OCI-LY1 (cell line): ENCODE results near the gene NID1.

Source experiments
- EZH2 ChIP-seq: fragments of 200-600 bp; sonication (generic), shearing (Covaris generic); IDR thresholded peaks from 2 replicates; pipeline ENCODE4 v1.8.0; 2017; ENCODE audit warnings: borderline replicate concordance, mixed run types, mild to moderate bottlenecking, antibody characterized with exemption, low read length, moderate library complexity, mixed read lengths
- TF ChIP-seq, protein P1 (sequence below): fragments of 200-600 bp; sonication (generic), shearing (Covaris generic); IDR thresholded peaks from 2 replicates; pipeline ENCODE4 v1.5.1; 2017; ENCODE audit warnings: mild to moderate bottlenecking, antibody characterized with exemption, low read length, moderate library complexity, mixed read lengths

DNA sequence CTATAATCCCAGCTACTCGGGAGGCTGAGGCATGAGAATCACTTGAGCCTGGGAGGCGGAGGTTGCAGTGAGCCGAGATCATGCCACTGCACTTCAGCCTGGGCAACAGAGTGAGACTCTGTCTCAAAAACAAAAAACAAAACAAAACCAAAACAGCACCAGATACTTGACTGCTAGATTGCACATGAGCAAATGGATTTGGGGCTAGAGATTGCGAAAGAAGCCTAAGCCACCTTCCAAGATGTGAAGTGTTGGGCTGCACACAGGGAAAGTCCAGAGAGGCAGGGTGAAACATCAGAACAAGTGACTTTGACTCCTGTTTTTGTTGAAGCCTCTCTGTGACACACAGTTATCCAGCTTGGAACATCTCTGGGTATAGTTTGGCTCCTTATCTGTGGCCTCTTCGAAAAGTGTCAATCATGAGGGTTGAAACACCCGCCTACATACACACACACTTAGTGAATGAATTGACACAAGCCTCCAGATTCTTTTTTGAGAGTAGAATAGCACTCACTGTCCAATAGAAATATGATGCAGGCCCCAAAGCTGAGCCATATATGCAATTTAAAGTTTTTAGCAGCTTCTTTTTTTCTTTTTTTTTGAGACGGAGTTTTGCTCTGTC lies 43.2 kb upstream of the NID1 start:
- TF ChIP-seq, protein P1, sequence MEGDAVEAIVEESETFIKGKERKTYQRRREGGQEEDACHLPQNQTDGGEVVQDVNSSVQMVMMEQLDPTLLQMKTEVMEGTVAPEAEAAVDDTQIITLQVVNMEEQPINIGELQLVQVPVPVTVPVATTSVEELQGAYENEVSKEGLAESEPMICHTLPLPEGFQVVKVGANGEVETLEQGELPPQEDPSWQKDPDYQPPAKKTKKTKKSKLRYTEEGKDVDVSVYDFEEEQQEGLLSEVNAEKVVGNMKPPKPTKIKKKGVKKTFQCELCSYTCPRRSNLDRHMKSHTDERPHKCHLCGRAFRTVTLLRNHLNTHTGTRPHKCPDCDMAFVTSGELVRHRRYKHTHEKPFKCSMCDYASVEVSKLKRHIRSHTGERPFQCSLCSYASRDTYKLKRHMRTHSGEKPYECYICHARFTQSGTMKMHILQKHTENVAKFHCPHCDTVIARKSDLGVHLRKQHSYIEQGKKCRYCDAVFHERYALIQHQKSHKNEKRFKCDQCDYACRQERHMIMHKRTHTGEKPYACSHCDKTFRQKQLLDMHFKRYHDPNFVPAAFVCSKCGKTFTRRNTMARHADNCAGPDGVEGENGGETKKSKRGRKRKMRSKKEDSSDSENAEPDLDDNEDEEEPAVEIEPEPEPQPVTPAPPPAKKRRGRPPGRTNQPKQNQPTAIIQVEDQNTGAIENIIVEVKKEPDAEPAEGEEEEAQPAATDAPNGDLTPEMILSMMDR: no peak
- no peak for TF ChIP-seq EZH2
